ENCODE results near the gene UBR3. TPM values are rescaled to one million over a fixed set of nuclear protein-coding genes. Genes with fewer than 3 reads are reported as not detected.
A peak's percentile ranks its signal among the peaks of the same experiment; 100 is the strongest.

Gene UBR3, protein sequence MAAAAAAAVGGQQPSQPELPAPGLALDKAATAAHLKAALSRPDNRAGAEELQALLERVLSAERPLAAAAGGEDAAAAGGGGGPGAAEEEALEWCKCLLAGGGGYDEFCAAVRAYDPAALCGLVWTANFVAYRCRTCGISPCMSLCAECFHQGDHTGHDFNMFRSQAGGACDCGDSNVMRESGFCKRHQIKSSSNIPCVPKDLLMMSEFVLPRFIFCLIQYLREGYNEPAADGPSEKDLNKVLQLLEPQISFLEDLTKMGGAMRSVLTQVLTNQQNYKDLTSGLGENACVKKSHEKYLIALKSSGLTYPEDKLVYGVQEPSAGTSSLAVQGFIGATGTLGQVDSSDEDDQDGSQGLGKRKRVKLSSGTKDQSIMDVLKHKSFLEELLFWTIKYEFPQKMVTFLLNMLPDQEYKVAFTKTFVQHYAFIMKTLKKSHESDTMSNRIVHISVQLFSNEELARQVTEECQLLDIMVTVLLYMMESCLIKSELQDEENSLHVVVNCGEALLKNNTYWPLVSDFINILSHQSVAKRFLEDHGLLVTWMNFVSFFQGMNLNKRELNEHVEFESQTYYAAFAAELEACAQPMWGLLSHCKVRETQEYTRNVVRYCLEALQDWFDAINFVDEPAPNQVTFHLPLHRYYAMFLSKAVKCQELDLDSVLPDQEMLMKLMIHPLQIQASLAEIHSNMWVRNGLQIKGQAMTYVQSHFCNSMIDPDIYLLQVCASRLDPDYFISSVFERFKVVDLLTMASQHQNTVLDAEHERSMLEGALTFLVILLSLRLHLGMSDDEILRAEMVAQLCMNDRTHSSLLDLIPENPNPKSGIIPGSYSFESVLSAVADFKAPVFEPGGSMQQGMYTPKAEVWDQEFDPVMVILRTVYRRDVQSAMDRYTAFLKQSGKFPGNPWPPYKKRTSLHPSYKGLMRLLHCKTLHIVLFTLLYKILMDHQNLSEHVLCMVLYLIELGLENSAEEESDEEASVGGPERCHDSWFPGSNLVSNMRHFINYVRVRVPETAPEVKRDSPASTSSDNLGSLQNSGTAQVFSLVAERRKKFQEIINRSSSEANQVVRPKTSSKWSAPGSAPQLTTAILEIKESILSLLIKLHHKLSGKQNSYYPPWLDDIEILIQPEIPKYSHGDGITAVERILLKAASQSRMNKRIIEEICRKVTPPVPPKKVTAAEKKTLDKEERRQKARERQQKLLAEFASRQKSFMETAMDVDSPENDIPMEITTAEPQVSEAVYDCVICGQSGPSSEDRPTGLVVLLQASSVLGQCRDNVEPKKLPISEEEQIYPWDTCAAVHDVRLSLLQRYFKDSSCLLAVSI (N-terminal part only)
- 10 to 100 TPM; 42.7 to 54.1 TPM for total RNA-seq

DNA sequence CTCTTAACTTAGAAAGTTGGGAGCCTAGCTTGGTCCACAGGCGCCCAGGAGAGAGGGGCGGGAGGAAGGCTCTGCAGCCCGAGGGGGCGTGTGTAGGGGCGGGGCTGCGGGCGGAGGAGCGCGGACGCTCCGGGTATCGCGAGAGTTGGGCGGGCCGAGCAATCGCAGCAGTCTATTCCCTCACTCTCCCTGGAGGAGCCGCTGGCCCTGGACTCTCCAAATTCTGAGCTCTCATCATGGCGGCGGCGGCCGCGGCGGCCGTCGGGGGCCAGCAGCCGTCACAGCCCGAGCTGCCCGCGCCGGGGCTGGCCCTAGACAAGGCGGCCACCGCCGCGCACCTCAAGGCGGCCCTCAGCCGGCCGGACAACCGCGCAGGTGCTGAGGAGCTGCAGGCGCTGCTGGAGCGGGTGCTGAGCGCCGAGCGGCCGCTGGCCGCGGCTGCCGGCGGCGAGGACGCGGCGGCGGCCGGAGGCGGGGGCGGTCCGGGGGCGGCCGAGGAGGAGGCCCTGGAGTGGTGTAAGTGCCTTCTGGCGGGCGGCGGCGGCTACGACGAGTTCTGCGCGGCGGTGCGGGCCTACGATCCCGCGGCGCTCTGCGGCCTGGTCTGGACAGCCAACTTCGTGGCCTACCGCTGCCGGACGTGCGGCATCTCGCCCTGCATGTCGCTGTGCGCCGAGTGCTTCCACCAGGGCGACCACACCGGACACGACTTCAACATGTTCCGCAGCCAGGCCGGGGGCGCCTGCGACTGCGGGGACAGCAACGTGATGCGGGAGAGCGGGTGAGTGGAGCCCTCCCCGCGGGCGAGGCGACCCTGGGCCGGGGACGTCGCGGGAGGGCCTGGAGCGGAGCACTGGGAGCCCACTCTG is at the start of gene UBR3:
TSS of gene UBR3 (plus strand) at position 183 of the 869 bp plus-strand sequence. CDS start at position 237, 54 bp downstream.
- Mint-ChIP-seq H3K4me3 (peak within 1 kb of the TSS; percentile 99), H3K27me3 (no peaks in the 10 kb centered on the region), H3K27ac (peak within 1 kb of the TSS; percentile 82 to 93), H3K36me3 (no peaks in the 10 kb centered on the region), H3K9me3 (no peaks in the 10 kb centered on the region), H3K4me1 (ENCODE audit: low read depth in 2 of 2) (peaks cover 50 to 55% of the 10 kb centered on the region in 2 donors)
- ATAC-seq (peak; percentile 93 to 95), DNase-seq (ENCODE audit: low spot score) (peak; percentile 94)

DNA sequence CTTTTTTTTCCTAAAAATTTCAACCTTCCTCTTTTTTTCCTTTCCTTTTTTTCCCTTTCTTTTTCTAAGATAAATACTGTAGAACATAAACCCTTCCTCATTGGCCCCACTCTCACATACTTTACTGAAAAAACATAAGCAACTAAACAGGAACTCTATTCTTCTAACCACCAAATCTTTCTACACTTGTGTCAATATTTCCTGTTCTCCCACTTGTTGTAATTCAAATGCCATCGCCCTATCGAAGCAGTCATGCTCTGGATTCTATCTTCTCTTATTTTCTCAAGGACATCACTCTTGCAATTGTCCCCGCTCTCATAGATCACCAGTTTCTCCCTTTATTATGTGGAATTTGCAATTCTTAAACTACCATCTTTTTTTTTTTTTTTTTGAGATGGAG is 48.8 kb upstream of the UBR3 start:
- Mint-ChIP-seq H3K4me1 (ENCODE audit: low read depth in 2 of 2) (no peaks in the 10 kb centered on the region), H3K27ac (no peak overlapping the region), H3K9me3 (no peaks in the 10 kb centered on the region), H3K36me3 (no peaks in the 10 kb centered on the region), H3K4me3 (no peak overlapping the region), H3K27me3 (no peaks in the 10 kb centered on the region)
- DNase-seq (ENCODE audit: low spot score) = no peak
- ATAC-seq = no peak

DNA sequence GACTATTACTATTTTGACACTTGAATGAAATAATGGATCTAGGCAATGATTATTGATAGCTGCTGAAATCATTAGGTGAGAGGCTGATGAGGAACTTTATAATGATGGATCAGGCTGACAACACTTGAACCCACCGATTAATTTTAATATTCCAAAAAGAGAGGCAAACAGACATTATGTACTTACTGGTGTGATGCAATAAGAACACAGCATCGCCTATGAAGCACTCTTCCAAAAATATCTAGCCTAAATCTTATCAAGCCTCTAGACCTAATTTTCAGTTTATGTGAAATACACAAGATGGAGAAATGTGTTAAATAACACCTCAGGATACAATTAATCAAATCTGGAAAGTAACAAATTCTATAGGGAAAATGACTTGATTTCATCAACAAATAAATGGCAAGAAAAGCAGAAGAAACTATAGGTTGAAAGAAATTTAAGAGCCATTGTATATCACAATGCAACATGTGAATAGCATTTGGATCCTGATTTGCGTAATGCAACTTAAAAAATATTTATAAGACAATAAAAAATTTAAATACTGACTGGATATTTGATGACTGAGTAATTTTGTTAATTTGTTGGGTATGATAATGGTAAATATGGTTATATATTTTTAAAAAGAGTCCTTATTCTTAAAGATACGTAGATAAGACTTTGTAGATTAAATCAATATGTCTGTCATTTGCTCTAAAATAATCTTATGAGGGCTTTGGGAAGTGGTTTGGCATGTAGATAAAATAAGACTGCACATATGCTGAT is 45.8 kb upstream of the UBR3 start:
- Mint-ChIP-seq H3K9me3 (no peaks in the 10 kb centered on the region), H3K4me1 (ENCODE audit: low read depth in 2 of 2) (no peaks in the 10 kb centered on the region), H3K4me3 (no peak overlapping the region), H3K36me3 (no peaks in the 10 kb centered on the region), H3K27me3 (no peaks in the 10 kb centered on the region), H3K27ac (no peak overlapping the region)
- ATAC-seq (no peak), DNase-seq (ENCODE audit: low spot score) (no peak)

DNA sequence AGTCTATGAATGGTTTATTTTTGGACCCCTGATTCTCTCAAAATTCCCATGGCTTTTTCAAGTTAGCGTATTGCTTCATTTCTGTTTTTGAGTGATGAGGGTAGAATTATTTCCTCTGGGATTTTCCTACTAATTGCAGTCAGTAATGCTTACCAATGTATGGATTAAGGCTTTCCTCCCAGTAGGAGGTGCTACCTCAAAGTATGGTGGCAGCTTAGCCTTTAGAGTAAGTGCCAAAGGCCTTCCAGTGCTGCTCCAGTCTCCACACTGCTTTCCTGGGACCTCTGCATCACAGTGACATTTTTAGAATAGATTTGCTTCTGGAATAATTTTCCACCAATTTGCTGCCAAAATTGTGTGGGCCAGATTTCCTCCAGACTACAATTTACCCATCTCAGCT is 44.7 kb upstream of the UBR3 start:
- H3K4me1 Mint-ChIP-seq (ENCODE audit: low read depth in 2 of 2) = no peaks in the 10 kb centered on the region
- H3K27ac Mint-ChIP-seq = no peak overlapping the region
- peaks cover 0 to under 1% of the 10 kb centered on the region in 2 donors for H3K27me3 Mint-ChIP-seq
- no peaks in the 10 kb centered on the region for H3K36me3 Mint-ChIP-seq
- no peak for ATAC-seq
- H3K9me3 Mint-ChIP-seq = no peaks in the 10 kb centered on the region
- DNase-seq (ENCODE audit: low spot score) = no peak
- H3K4me3 Mint-ChIP-seq = no peak overlapping the region

DNA sequence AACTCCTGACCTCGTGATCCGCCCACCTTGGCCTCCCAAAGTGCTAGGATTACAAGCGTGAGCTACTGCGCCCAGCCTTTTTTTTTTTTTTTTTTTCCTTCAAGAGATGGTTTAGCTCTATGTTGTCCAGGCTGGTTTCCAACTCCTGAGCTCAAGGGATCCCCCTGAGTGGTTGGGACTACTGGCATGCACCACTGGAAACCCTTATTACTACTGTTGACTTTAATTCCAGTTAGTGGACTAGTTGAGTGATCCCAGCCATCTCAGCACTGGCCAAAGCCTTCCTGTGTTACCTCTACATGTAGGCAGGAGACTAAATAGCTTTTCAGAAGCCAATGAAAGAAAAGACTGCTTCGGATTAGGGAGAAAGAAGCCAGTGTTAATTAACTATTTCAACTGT is 36.7 kb upstream of the UBR3 start:
- no peak overlapping the region for H3K4me3 Mint-ChIP-seq
- H3K27me3 Mint-ChIP-seq = peaks cover 19 to 25% of the 10 kb centered on the region in 2 donors
- H3K27ac Mint-ChIP-seq = no peak overlapping the region
- DNase-seq (ENCODE audit: low spot score) (no peak), ATAC-seq (no peak)
- peaks cover 4 to 5% of the 10 kb centered on the region in 2 donors for H3K4me1 Mint-ChIP-seq (ENCODE audit: low read depth in 2 of 2)
- H3K9me3 Mint-ChIP-seq = no peaks in the 10 kb centered on the region
- H3K36me3 Mint-ChIP-seq = no peaks in the 10 kb centered on the region

DNA sequence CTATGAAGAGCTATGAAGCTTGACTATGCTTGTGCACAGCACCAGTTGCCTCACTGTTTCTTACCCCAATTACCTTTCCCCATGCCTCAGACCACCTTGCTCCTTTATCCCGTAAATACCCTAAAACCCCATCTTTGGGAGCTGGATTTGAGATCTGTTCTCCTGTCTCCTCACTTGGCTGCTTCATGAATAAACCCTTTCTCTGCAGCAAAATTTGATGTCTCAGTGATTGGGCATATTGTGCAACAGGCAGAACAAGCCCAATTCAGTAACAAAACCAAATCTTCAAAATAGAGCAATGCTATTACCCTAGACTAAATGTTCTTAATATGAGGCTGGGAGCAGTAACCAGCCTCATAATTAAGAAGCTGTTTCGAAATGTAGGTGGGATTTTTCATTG is 32.1 kb upstream of the UBR3 start:
- Mint-ChIP-seq H3K4me1 (ENCODE audit: low read depth in 2 of 2) (peaks cover 8 to 12% of the 10 kb centered on the region in 2 donors), H3K9me3 (no peaks in the 10 kb centered on the region), H3K27me3 (peaks cover 0 to 10% of the 10 kb centered on the region in 2 donors), H3K36me3 (no peaks in the 10 kb centered on the region), H3K27ac (no peak overlapping the region), H3K4me3 (no peak overlapping the region)
- DNase-seq (ENCODE audit: low spot score) = no peak
- no peak for ATAC-seq

DNA sequence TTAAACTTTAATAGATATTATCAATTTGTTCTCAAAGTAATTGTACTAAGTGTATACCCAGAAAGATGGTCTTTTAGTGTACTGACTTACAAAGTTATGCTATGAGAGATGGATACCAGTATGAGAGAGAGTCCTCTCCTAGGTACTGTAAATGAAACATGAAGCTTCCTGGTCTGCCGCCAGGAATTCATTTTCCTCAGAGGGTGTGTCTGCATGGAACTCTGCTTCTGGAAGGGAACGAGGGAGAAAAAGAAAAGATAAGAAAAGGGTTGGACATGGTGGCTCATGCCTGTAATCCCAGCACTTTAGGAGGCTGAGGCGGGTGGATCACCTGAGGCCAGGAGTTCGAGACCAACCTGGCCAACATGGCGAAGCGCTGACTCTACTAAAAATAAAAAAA is 30.8 kb upstream of the UBR3 start:
- DNase-seq (ENCODE audit: low spot score) (no peak), ATAC-seq (no peak)
- H3K36me3 Mint-ChIP-seq = no peaks in the 10 kb centered on the region
- no peaks in the 10 kb centered on the region for H3K9me3 Mint-ChIP-seq
- no peak overlapping the region for H3K27ac Mint-ChIP-seq
- peaks cover 8 to 12% of the 10 kb centered on the region in 2 donors for H3K4me1 Mint-ChIP-seq (ENCODE audit: low read depth in 2 of 2)
- H3K4me3 Mint-ChIP-seq = peak overlapping the region; percentile 4
- H3K27me3 Mint-ChIP-seq = peaks cover 0 to 10% of the 10 kb centered on the region in 2 donors

DNA sequence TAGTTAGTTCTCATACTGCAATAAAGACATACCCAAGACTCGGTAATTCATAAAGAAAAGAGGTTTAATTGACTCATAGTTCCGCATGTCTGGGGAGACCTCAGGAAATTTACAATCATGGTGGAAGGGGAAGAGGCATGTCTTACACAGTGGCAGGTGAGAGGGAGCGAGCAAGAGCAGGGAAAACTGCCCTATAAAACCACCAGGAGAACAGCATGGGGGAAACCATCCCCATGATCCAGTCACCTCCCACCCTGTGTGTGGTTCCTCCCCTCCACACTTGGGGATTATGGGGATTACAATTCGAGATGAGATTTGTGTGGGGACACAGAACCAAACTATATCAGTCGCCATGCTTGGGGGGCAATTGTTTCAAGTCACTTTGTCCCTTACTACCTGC is 29.7 kb upstream of the UBR3 start:
- no peak for ATAC-seq
- H3K36me3 Mint-ChIP-seq = no peaks in the 10 kb centered on the region
- peaks cover 8 to 12% of the 10 kb centered on the region in 2 donors for H3K4me1 Mint-ChIP-seq (ENCODE audit: low read depth in 2 of 2)
- H3K27me3 Mint-ChIP-seq = peaks cover 0 to 8% of the 10 kb centered on the region in 2 donors
- peak overlapping the region in 1 of 2 donors; percentile 52 for H3K27ac Mint-ChIP-seq
- H3K4me3 Mint-ChIP-seq = peak overlapping the region; percentile 68
- no peaks in the 10 kb centered on the region for H3K9me3 Mint-ChIP-seq
- no peak for DNase-seq (ENCODE audit: low spot score)

DNA sequence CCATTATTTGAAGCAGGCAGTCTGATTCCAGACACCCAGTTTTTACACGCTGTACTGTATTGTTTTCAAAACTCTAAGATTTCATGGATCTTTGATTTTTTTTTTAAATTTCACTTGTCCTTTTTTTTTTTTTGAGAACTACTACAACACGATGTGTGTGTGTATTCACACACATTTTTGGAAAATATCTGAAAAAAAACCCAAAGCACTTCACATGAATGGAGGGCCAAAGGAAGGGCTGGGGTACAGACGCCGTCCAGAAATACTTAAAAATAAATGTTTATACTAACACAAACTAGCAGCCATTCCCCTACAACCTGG is 28.9 kb upstream of the UBR3 start:
- DNase-seq (ENCODE audit: low spot score) = no peak
- H3K9me3 Mint-ChIP-seq = no peaks in the 10 kb centered on the region
- H3K4me3 Mint-ChIP-seq = peak overlapping the region; percentile 92

DNA sequence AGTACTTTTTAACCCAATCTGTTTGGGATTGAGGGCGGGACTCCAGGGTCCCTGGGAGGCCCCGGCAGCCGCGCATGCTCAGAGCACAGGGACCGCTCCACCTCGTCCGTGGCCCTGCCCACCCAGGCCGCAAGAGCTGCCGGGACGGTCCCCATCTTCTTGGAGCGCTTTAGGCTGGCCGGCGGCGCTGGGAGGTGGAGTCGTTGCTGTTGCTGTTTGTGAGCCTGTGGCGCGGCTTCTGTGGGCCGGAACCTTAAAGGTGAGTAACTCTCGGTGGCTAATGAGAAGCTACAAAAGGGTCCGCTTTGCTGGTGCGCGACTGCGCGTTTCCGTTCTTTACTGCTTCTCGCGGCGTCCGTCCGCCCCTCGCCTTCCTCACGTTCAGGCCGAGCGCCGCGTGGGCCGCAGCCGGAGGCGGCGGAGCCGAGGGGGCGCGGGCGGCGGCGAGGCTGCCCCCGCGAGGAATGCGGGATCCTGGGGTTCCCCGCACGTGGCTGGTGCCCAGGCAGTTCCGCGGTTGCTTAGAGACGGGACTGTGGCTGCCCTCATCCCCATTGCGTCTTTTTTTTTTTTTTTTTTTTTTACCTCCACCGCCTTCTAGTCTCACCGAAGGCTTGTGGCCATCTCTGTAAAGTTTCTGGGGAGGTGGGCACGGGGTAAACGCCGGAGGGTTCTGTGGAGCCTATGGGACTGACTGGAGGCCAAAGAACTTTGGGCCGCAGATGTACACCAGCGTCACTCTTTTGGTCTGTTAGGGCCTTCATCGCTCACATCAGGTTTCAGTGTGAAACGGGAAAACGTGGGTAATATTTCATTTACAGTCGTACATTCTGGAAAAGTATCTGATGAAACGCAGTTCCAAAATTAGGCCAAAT is 28.3 kb upstream of the UBR3 start, which contains the start of gene SSB:
TSS of gene SSB (plus strand) at position 154 of the 875 bp plus-strand sequence. CDS start 2,090 bp downstream, outside the sequence.
- H3K9me3 Mint-ChIP-seq = no peaks in the 10 kb centered on the region
- ATAC-seq (peak; percentile 99), DNase-seq (ENCODE audit: low spot score) (peak; percentile 96)
- H3K4me3 Mint-ChIP-seq = peak within 1 kb of the TSS; percentile 92
- H3K27me3 Mint-ChIP-seq = peaks cover 0 to 8% of the 10 kb centered on the region in 2 donors
- no peaks in the 10 kb centered on the region for H3K36me3 Mint-ChIP-seq
- peaks cover 8 to 12% of the 10 kb centered on the region in 2 donors for H3K4me1 Mint-ChIP-seq (ENCODE audit: low read depth in 2 of 2)
- peak within 1 kb of the TSS; percentile 86 to 87 for H3K27ac Mint-ChIP-seq

More for the DNA sequence above, 28.9 kb upstream of the UBR3 start:
- peaks cover 0 to 8% of the 10 kb centered on the region in 2 donors for H3K27me3 Mint-ChIP-seq
- no peak for ATAC-seq
- H3K36me3 Mint-ChIP-seq = no peaks in the 10 kb centered on the region
- H3K27ac Mint-ChIP-seq = peak overlapping the region; percentile 86 to 87
- H3K4me1 Mint-ChIP-seq (ENCODE audit: low read depth in 2 of 2) = peaks cover 8 to 12% of the 10 kb centered on the region in 2 donors

DNA sequence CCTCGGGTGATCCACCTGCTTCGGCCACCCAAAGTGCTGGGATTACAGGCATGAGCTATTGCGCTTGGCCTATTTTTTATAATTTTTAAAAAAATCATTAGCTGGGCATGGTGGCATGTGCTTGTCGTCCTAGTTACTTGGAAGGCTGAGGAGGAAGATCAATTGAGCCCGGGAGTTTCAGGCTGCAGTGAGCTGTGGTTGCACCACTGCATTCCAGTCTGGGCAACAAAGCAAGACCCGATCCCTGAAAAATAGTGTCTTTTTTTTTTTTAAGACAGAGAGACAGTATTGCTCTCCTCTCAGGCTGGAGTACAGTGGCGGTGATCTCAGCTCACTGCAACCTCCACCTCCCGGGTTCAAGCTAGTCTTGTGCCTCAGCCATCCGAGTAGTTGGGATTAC is 23.8 kb upstream of the UBR3 start:
- DNase-seq (ENCODE audit: low spot score) = no peak
- H3K27ac Mint-ChIP-seq = no peak overlapping the region
- no peak overlapping the region for H3K4me3 Mint-ChIP-seq
- peaks cover 5 to 8% of the 10 kb centered on the region in 2 donors for H3K4me1 Mint-ChIP-seq (ENCODE audit: low read depth in 2 of 2)
- H3K36me3 Mint-ChIP-seq = peaks cover 7% of the 10 kb centered on the region
- H3K27me3 Mint-ChIP-seq = no peaks in the 10 kb centered on the region
- H3K9me3 Mint-ChIP-seq = no peaks in the 10 kb centered on the region
- ATAC-seq = no peak
